IMR-90 (cell line): ENCODE measurements around the gene RPN2. TPM values are rescaled to one million over a fixed set of nuclear protein-coding genes. Genes with fewer than 3 reads are reported as not detected.

Experiments
- ATAC-seq: fragments of 200-7000 bp; cut with Tn5 transposase; 2 replicates; pipeline ENCODE4 v1.9.1; 2020; ENCODE audit warnings: low read depth, mild to moderate bottlenecking, moderate library complexity
- BruUV-seq: library from RNA; stranded (reverse); fragments of 400-500 nt; replicated peaks from 2 replicates; lab custom pipeline; 2021; lab: Mats Ljungman, UMichigan
- CTCF ChIA-PET: fragments of 300-600 bp; formaldehyde crosslinking; extraction: SDS; loops from one replicate; lab custom pipeline; 2021; ENCODE audit warnings: antibody characterized with exemption; lab: Yijun Ruan, JAX
- POLR2A ChIA-PET: fragments of 300-600 bp; sonication (Branson Sonifier 250); formaldehyde crosslinking; loops from one replicate; lab custom pipeline; 2022; ENCODE audit warnings: antibody characterized with exemption; ENCODE audit not compliant: unreplicated experiment; lab: Charles Lee
- DNase-seq: peaks from one replicate; pipeline ENCODE4 v3.0.0; 2013
- H2AFZ ChIP-seq: replicated peaks from 2 replicates; pipeline ENCODE3; 2013; ENCODE audit warnings: low read length, mild to moderate bottlenecking; ENCODE audit not compliant: poor library complexity
- H2AK5ac ChIP-seq: 2 replicates; pipeline ENCODE4 v1.6.1; 2013; ENCODE audit warnings: low read depth, low read length, inconsistent platforms
- H2AK9ac ChIP-seq: replicated peaks from 2 replicates; pipeline ENCODE3; 2013; ENCODE audit warnings: mild to moderate bottlenecking, low read depth, low read length, moderate library complexity; ENCODE audit not compliant: poor library complexity
- H2BK120ac ChIP-seq: 2 replicates; pipeline ENCODE4 v1.6.1; 2013; ENCODE audit warnings: low read depth, low read length, inconsistent platforms
- H2BK15ac ChIP-seq: 3 replicates; pipeline ENCODE4 v1.6.1; 2013; ENCODE audit warnings: low read depth, low read length, inconsistent platforms
- H2BK20ac ChIP-seq: 2 replicates; pipeline ENCODE4 v1.6.1; 2013; ENCODE audit warnings: low read depth, mild to moderate bottlenecking, inconsistent platforms, low read length, moderate library complexity
- H2BK5ac ChIP-seq: 2 replicates; pipeline ENCODE4 v1.6.1; 2013; ENCODE audit warnings: mild to moderate bottlenecking, low read depth, low read length, inconsistent platforms; ENCODE audit not compliant: poor library complexity, severe bottlenecking
- H3K14ac ChIP-seq: replicated peaks from 2 replicates; pipeline ENCODE4 v1.6.1; 2013; ENCODE audit warnings: low read depth, low read length, inconsistent platforms
- H3K18ac ChIP-seq: 2 replicates; pipeline ENCODE4 v1.6.1; 2013; ENCODE audit warnings: low read depth, low read length, control low read depth
- H3K23ac ChIP-seq: 2 replicates; pipeline ENCODE4 v1.6.1; 2013; ENCODE audit warnings: low read depth, low read length, inconsistent platforms
- H3K27ac ChIP-seq: 2 replicates; pipeline ENCODE4 v1.5.1; 2013; ENCODE audit warnings: mild to moderate bottlenecking, control low read depth, low read length; ENCODE audit not compliant: insufficient read depth
- H3K27me3 ChIP-seq: 2 replicates; pipeline ENCODE4 v1.6.1; 2013; ENCODE audit warnings: low read length; ENCODE audit not compliant: control insufficient read depth, insufficient read depth
- H3K36me3 ChIP-seq: 2 replicates; pipeline ENCODE4 v1.6.1; 2013; ENCODE audit warnings: low read length, mixed read lengths; ENCODE audit not compliant: control insufficient read depth, insufficient read depth
- H3K4ac ChIP-seq: 2 replicates; pipeline ENCODE4 v1.6.1; 2013; ENCODE audit warnings: low read depth, low read length, inconsistent platforms
- H3K4me1 ChIP-seq: 2 replicates; pipeline ENCODE4 v1.6.1; 2013; ENCODE audit warnings: low read length, mixed read lengths; ENCODE audit not compliant: control insufficient read depth, insufficient read depth
- H3K4me2 ChIP-seq: 2 replicates; pipeline ENCODE4 v1.6.1; 2013; ENCODE audit warnings: low read depth, mild to moderate bottlenecking, control low read depth, low read length, moderate library complexity
- H3K4me3 ChIP-seq: 2 replicates; pipeline ENCODE4 v1.5.1; 2013; ENCODE audit warnings: low read depth, mild to moderate bottlenecking, control low read depth, low read length, moderate library complexity; ENCODE audit not compliant: insufficient read depth
- H3K56ac ChIP-seq: 2 replicates; pipeline ENCODE4 v1.6.1; 2013; ENCODE audit warnings: low read length, inconsistent platforms; ENCODE audit not compliant: insufficient read depth; ENCODE audit errors: extremely low read depth
- H3K79me1 ChIP-seq, 2 experiments: 2 replicates each; pipeline ENCODE4 v1.6.1; 2013; ENCODE audit warnings: low read length in 2 of 2, inconsistent platforms in 1 of 2, low read depth in 1 of 2
- H3K9ac ChIP-seq: 2 replicates; pipeline ENCODE4 v1.6.1; 2013; ENCODE audit warnings: low read depth, low read length, control low read depth
- H3K9me1 ChIP-seq: 2 replicates; pipeline ENCODE4 v1.6.1; 2013; ENCODE audit warnings: low read length, inconsistent platforms; ENCODE audit not compliant: insufficient read depth
- H3K9me3 ChIP-seq: 2 replicates; pipeline ENCODE4 v1.6.1; 2013; ENCODE audit warnings: low read length; ENCODE audit not compliant: control insufficient read depth, insufficient read depth
- H4K20me1 ChIP-seq: 2 replicates; pipeline ENCODE4 v1.6.1; 2013; ENCODE audit warnings: low read length, inconsistent platforms; ENCODE audit not compliant: insufficient read depth
- H4K5ac ChIP-seq: 2 replicates; pipeline ENCODE4 v1.6.1; 2013; ENCODE audit warnings: mild to moderate bottlenecking, low read depth, low read length, control low read depth
- H4K8ac ChIP-seq, 2 experiments: 2 replicates each; pipeline ENCODE4 v1.6.1; 2013; ENCODE audit warnings: low read depth in 2 of 2, low read length in 2 of 2, control low read depth in 1 of 2, inconsistent platforms in 1 of 2
- H4K91ac ChIP-seq: 2 replicates; pipeline ENCODE4 v1.6.1; 2013; ENCODE audit warnings: low read depth, low read length, inconsistent platforms; ENCODE audit not compliant: insufficient read depth
- BHLHE40 ChIP-seq: fragments of 150-350 bp; IDR thresholded peaks from 2 replicates; pipeline ENCODE4 v1.6.1; 2016; ENCODE audit warnings: mild to moderate bottlenecking, low read depth, low read length
- CEBPB ChIP-seq: IDR thresholded peaks from 2 replicates; pipeline ENCODE4 v1.6.1; 2012; ENCODE audit warnings: low read depth, low read length, improper control_type of control experiment
- MAFK ChIP-seq: IDR thresholded peaks from 2 replicates; pipeline ENCODE4 v1.6.1; 2012; ENCODE audit warnings: low read depth, low read length, improper control_type of control experiment
- MAZ ChIP-seq: IDR thresholded peaks from 2 replicates; pipeline ENCODE4 v1.6.1; 2012; ENCODE audit warnings: low read depth, mild to moderate bottlenecking, low read length, improper control_type of control experiment, moderate library complexity, borderline replicate concordance
- WGBS, 2 experiments: methylation state at CpG; one replicate each; pipeline versions ENCODE4 v1.1.5 to v1.1.7; 2013; ENCODE audit warnings: missing lambda C conversion rate in 2 of 2; ENCODE audit not compliant: insufficient read length in 1 of 2; ENCODE audit errors: extremely low coverage in 2 of 2; 5-methylcytosine and 5-hydroxymethylcytosine counted together
- dilution Hi-C: fragments of 300-500 bp; cut with HindIII; formaldehyde crosslinking; loops from one replicate; pipeline ENCODE4 v1.14.3; 2018; ENCODE audit warnings: low sequenced_read_pairs; ENCODE audit not compliant: unreplicated experiment
- in situ Hi-C: fragments of 300-500 bp; cut with MboI; formaldehyde crosslinking; loops from 3 replicates; pipeline ENCODE4 v1.14.3; 2019; ENCODE audit warnings: low sequenced_read_pairs, inconsistent platforms, mixed read lengths
- intact Hi-C: fragments of 100-400 bp; cut with micrococcal nuclease; formaldehyde crosslinking; loops from 2 replicates; pipeline ENCODE4 v1.10.0; 2022
- polyA plus RNA-seq, 3 experiments: library from polyadenylated mRNA; depleted of rRNA; stranded (reverse); fragments of >200 nt; gene quantifications; 2 replicates each; pipeline ENCODE4 v1.2.3, GENCODE V29; 2012; ENCODE audit warnings: low replicate concordance in 1 of 3
- total RNA-seq: library from RNA; depleted of rRNA; stranded (reverse); fragments of >200 nt; gene quantifications from 2 replicates; pipeline ENCODE4 v1.2.3, GENCODE V29; 2012

The RPN2 gene
- total and polyA plus RNA-seq, 2 of the 4 experiments (the other 2 are of a cell fraction), result 305 to 481 TPM

DNA sequence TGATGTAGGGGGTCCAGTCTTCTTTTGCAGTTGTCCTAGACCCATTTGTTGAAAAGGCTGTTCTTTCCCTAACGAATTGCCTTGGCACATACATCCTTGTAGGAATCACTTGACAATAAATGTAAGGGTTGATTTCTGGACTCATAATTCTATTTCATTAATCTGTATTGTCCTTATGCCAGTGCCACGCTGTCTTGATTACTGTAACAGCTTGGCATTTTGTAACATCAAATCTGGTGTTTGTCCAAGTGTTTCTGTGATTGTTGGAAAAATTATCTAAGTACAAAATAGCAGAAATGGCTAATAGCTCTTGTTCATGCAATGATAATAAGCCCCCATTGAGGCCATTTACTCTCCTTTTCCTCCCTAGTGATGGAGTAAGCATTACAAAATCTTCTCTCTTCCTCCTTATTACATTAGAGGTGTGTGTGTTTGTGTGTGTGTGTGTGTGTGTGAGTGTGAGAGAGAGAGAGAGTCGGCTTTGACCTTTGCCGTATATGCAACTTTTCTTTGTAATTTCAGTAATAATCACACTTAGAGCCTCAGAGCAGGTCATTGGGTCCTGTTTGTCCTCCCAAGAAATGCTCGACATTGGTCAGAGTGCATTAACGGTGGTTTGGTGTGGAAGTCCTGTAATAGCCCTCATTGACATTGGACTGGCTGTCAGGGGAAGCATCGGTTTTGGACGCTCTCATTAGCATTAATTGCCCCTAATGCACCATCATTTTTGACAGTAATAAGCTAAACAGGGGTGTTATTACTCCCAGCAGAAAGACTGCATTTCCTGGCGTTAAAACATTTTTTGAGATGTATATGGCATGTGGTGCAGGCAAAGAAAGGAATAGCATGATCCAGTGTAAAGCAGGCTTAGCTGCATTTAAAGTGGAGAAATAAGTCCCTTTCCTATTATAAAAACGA, 40.9 kb downstream of the RPN2 start:
- Histone ChIP-seq H2AFZ (no peak overlapping the region), H4K20me1 (no peaks in the 10 kb centered on the region), H3K4ac (no peak overlapping the region), H3K4me1 (peaks cover 4% of the 10 kb centered on the region; the same call in 1 of the 2 replicates), H3K36me3 (peaks cover 21% of the 10 kb centered on the region), H3K9me1 (0 out of 2 replicates have a peak, but pooled peaks cover 2% of the 10 kb centered on the region), H4K8ac (no peak overlapping the region), H2AK5ac (no peak overlapping the region), H2BK15ac (no peak overlapping the region), H2BK5ac (no peak overlapping the region), H3K56ac (no peak overlapping the region), H3K4me2 (no peak overlapping the region), H3K14ac (no peak overlapping the region), H3K9ac (no peak overlapping the region), H3K79me1 (peaks cover 13 to 23% of the 10 kb centered on the region in 2 experiments), H3K27ac (no peak overlapping the region), H2BK120ac (no peak overlapping the region), H2AK9ac (no peak overlapping the region), H4K5ac (no peak overlapping the region), H3K9me3 (no peaks in the 10 kb centered on the region), H3K4me3 (no peak overlapping the region), H4K91ac (no peak overlapping the region), H3K27me3 (no peaks in the 10 kb centered on the region), H3K23ac (no peak overlapping the region), H3K18ac (no peak overlapping the region), H2BK20ac (no peak overlapping the region)
- CTCF ChIA-PET, result interaction anchor here (1.0 kb wide), 1 partner anchor 24 kb away, joined by 3 read pairs; no protein-coding TSS in a partner anchor
- BruUV-seq, result no TSS peak
- in situ Hi-C loops, result no loop called here
- ATAC-seq (no peak), DNase-seq (no peak)
- intact Hi-C loops, result no loop called here
- WGBS, 2 experiments, result 33% methylated on average over 1 of the region's 10 CpGs; no CpG with 5 or more reads in 1 of the 2 experiments
- no peak for TF ChIP-seq MAZ
- TF ChIP-seq CEBPB, result no peak
- TF ChIP-seq BHLHE40, result no peak
- no peak for TF ChIP-seq MAFK
- dilution Hi-C loops, result no loop called here
- POLR2A ChIA-PET, result interaction anchor here (0.6 kb wide), 1 partner anchor 16 kb away, joined by 3 read pairs; no protein-coding TSS in a partner anchor
